NK-92 (cell line): Measurements from ENCODE around the gene SMIM24.

ENCODE experiments used
- DNase-seq: peaks from one replicate; lab custom pipeline; 2025; ENCODE audit not compliant: unreplicated experiment; lab: John Stamatoyannopoulos, UW

Gene SMIM24

GRCh38 chr19:3476830-3477229 is 3.5 kb downstream of the SMIM24 start:
- DNase-seq: no peak

GRCh38 chr19:3475449-3475848 is 4.9 kb downstream of the SMIM24 start:
- DNase-seq: no peak

- no peak for DNase-seq
Observed at GRCh38 chr19:3474614-3475013, 5.7 kb downstream of the SMIM24 start.

- DNase-seq: no peak
Observed at GRCh38 chr19:3474010-3474409, 6.3 kb downstream of the SMIM24 start.

GRCh38 chr19:3471954-3472655 is 8.2 kb downstream of the SMIM24 start:
- no peak for DNase-seq

GRCh38 chr19:3470500-3471128 is 9.7 kb downstream of the SMIM24 start:
- DNase-seq: no peak

- no peak for DNase-seq
Observed at GRCh38 chr19:3469638-3470499, 10.5 kb downstream of the SMIM24 start.

GRCh38 chr19:3468211-3468610 is 12.1 kb downstream of the SMIM24 start:
- DNase-seq: no peak

- DNase-seq: no peak
Observed at GRCh38 chr19:3467437-3468198, 12.7 kb downstream of the SMIM24 start.

GRCh38 chr19:3466635-3467034 is 13.7 kb downstream of the SMIM24 start:
- DNase-seq: no peak

GRCh38 chr19:3465552-3465951 is 14.8 kb downstream of the SMIM24 start:
- DNase-seq: no peak

GRCh38 chr19:3464587-3465235 is 15.6 kb downstream of the SMIM24 start:
- DNase-seq: no peak

- DNase-seq: no peak
Observed at GRCh38 chr19:3463714-3464586, 16.4 kb downstream of the SMIM24 start.

- no peak for DNase-seq
Observed at GRCh38 chr19:3462991-3463713, 17.2 kb downstream of the SMIM24 start.

GRCh38 chr19:3459965-3460582 is 20.3 kb downstream of the SMIM24 start:
- DNase-seq: no peak

- no peak for DNase-seq
Observed at GRCh38 chr19:3459089-3459881, 21.0 kb downstream of the SMIM24 start.

GRCh38 chr19:3458229-3459088 is 21.9 kb downstream of the SMIM24 start:
- no peak for DNase-seq
